ENCODE data around the gene ATXN7L3.

The ATXN7L3 gene

DNA sequence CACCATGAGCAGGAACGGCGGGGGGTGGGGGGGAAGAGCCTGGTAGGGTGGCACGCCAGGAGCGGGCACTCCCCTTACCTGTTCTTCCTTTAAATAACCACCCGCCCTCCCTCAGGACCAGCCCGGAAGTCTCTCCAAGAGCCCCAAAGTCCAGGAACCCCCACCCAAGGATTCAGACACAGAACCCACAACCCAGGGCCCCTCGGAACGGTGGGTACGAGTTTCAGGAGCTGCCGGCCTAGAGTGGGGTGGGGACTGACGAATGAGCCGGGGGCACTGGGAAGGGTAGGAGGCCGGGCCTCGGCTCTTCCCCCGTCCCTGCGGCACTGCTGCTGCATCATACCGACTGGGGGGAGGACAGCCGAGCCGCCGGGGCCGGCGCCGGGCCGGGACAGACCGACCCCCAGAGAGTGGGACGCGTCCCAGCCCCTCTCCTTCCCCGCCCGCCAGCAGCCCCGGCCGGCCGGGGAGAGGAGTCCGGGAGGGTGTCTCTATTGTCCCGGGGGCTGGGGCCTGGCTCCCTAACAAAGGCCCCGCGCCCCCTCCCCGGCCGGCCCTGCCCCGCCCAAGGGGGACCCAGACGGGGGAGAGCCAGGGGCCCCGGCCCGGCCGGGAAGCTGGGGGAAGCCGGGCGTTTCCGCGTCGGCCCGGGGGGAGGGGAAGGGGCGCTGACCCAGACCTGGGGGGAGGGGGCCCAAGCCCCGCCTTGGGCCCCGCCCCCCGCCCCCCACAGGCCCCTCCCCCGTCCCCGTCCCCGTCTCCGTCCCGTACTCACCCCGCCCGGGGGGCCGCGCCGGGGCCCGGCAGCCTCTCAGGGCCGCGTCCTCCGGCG, 747 bp downstream of the ATXN7L3 start:
- peak; percentile 52 for DNase-seq

DNA sequence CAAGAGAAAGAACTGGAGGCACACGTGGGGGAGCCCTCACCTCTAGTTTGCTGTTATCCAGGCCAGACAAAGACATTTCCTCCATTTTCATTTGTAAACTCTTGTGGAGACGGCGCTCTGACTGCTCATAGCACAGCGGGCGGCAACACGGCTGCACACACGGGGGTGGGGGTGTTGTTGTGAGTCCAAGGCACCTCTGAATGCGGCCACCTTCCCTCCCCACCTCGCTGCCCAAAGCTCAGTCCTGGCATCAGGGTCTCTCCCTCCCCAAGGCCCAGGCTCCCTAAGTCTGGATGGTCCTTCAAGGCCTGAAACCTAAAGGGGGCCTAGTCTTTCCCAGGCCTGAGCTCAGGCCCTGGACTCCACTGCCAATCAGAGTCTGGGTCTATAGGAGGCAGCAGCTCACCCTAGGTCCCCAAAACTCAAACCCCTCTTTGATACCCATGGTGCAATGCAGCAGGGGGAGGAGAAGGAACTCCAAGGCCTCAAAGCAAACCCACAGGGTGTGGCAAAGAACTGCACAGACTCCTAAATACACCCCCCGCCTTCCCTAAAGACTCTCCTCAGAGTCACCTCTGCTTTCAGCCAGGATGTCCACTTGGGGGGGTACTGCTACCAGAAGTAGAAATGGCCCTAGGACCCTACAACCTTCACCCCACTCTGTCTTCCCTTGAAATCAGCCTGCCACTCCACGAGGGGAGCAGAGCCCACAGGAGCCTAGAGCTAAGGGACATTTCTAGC, 1.5 kb downstream of the ATXN7L3 start:
- no peak for DNase-seq

DNA sequence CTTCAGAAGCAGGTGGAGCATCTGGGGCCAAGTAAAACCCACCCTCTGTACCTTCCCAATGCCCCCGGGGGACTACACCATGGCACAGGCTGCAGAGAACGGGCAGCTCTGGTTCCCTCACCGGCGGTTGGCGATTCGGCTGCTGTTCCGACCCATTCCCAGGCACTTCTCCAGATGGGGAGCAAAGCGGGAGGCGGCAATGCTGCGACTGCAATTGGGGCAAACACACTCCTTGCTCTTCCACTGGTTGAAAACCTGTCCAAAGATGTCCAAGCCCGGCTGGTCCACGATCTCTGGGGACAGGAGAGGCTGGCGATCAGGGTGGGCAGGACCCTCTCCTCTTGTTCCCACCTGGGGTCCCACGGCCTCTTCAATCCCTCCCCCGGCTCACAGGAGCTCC, 2.6 kb downstream of the ATXN7L3 start:
- no peak for DNase-seq

DNA sequence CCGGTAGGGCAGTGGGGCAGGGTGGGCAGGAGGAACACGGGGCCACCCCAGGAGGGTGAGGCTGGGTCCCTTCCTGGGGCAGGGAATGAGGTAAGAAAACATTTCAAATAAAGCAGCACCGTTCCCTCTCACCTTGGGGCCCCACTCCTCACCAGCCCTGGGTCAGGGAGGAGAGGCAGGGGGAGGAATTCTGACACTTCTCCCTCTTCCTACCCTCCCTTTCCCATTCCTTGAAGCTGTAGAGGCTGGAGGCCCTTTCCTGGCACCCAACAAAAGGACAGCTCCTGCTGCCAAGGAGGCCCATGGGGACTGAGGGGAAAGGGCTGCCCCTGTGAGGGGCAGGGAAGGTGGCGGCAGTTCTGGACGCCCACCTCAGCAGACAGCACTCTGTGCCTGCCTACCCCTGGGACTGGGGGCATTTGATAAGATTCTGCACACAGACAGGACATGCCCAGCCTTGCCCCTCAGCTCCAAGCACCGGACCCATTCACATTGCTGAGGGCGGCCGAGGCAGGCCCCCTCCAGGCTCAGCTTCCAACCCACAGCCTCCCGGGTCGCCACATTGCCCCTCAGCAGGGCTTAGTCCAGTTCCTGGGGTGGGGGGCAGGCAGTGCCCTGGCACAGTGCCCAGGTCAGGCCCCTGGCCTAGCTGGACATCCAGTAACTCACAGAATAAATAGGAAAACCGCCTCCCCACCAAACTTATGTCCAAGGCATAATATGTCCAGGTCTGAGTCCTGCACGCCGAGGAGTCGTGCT, 6.2 kb downstream of the ATXN7L3 start:
- DNase-seq, result no peak

DNA sequence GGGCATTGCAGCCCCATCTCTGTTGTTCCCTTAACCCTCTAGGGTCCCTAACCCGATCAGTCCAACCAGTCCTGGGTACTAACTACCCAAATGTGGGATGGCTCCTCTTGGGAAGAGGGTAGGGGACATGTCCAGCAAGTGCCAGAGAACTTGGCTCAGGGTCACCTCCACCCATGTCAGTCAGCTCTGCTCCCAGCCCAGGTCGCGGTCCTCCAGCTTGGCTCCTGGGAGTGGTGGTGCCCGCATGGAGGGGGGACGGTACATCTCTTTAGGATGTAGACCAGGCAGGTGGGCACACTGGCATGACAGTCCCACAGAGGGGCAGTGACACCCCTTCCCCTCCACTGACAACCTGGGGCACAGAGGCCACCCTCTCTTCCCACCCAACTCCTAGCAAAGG, 6.9 kb downstream of the ATXN7L3 start:
- DNase-seq, result no peak

DNA sequence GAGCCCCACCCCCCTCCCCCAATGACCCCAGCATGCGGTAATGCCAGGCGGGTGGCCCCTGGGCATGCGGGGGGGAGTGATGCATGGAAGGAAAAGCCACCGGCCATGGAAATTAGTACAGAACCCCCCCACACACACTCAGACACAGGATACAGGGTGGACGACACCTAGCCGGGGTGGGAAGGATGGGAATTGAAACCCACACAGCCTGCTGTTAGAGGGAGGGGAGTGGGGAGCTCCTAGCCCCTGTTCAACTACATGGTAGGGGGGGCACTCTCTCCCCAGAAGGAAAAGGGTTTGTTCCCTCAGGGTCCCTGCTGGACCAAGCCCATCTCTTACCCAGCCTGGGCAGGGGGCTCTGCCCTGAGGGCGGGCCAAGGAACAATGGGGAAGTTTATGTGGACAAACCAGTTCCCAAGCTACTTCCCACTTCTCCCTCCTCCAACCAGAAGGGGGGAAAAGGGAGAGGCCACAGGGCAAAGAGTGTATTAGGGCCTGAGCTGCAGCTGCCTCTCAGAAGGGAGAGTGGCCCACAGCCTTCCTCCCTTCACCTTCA, 7.7 kb downstream of the ATXN7L3 start:
- no peak for DNase-seq

DNA sequence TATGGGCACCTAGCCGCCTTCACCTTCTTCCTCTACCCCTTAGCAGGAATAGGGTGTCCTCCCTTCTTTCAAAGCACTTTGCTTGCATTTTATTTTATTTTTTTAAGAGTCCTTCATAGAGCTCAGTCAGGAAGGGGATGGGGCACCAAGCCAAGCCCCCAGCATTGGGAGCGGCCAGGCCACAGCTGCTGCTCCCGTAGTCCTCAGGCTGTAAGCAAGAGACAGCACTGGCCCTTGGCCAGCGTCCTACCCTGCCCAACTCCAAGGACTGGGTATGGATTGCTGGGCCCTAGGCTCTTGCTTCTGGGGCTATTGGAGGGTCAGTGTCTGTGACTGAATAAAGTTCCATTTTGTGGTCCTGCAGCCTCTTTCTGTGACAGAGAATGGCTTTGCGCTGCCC, 8.3 kb downstream of the ATXN7L3 start:
- DNase-seq, result no peak

DNA sequence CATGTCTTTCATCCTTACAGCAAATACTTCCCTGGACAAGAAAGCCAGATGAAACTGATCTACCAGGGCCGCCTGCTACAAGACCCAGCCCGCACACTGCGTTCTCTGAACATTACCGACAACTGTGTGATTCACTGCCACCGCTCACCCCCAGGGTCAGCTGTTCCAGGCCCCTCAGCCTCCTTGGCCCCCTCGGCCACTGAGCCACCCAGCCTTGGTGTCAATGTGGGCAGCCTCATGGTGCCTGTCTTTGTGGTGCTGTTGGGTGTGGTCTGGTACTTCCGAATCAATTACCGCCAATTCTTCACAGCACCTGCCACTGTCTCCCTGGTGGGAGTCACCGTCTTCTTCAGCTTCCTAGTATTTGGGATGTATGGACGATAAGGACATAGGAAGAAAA, 9.2 kb downstream of the ATXN7L3 start:
- no peak for DNase-seq

DNA sequence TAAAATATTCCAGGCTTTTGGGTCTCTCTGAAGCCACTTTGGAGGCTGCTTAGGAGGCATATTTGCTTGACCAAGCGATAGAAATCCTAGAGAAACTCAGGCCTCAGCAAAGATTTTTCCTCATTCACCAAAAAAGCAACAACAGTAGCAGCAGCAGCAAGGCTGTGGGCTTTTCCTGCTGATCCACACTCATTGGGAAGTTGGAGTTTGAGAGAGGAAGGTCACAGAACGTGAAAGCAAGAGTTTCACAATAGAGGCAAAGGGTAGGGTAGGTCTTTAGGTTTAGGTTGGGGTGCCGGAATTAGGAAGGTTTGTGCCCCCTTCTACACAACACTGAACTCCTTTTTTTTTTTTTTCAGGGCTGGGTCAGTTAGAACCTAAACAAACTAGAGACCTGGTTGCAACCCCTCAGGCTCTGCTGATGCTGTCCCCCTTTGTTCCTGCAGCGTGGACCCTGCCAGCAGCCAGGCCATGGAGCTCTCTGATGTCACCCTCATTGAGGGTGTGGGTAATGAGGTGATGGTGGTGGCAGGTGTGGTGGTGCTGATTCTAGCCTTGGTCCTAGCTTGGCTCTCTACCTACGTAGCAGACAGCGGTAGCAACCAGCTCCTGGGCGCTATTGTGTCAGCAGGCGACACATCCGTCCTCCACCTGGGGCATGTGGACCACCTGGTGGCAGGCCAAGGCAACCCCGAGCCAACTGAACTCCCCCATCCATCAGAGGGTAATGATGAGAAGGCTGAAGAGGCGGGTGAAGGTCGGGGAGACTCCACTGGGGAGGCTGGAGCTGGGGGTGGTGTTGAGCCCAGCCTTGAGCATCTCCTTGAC, 10.9 kb downstream of the ATXN7L3 start:
- DNase-seq, result no peak

DNA sequence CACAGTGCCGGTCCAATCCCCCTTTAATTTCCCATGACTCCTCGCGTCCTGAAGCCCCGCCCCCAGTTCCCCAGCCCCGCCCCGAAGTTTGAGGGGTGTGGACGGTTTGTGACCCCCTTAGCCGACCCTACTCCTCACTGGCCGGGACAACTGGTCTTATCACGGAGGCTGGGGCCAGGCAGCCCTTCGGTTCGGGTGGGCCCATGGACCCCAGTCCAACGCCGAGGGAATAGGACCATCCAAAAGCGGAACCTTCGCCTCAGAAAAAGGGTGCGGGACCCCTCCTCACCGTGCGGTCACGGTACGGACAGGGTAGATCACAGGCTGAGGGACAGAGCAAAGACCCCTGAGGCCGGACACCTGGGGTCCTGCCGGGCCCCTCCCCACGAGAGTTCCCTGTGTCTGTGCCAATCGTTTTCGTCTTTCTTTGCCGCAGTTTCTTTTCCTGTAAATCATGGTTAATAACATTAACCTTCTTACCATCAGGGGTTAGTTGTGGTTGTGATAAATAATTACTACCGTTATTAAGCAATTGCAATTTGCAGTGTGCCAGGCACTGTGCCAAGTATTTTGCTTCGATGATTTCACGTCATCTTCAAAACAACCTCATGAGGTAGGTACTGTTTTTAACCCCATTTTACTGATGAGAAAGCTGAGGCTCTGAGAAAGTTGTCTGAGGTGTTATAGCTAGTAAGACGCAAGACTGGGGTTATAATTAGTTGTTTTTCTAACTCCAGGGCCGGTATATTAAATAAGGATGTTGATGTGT, 12.4 kb downstream of the ATXN7L3 start:
- DNase-seq, result peak; percentile 81

DNA sequence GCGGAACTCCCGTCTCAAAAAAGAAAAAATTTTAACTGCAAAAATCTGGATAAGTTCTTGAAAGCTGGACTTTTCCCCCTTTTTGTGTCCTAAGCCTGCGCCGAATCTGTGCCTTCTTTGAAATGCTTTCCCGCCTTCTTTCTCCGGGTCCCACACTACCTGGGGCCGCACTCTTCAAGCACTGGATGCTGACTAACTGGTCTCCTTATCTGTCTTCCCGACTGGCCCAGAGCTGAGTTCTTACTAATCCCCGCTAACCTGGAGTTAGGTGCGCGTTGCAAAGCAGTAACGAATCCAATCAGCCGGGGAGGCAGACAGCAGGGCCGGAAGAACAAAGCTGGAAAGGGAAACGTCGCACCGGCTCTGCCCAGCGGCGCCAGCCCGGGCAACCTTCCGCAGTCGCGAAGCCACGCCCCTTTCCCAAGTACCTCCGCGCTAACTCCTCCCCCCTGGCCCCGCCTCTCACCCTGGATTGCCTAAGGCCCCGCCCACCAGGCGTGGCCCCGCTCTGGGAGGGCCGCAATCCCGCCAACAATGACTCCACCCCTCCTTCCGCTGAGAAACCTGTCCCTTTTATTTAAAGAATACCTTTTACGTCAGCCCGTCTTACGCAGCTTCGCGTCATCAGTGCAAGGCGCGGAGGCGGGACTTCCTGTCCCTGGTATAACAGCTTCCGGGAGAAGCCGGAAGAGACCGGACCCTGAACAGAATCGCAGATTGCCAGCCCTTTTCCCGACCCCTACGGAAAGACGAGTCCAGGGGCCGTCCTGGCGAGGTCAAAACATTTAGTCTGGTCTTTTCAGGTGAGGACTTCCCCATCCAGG, 13.2 kb downstream of the ATXN7L3 start, which contains the start of gene TMUB2:
Gene TMUB2 (plus strand): TSS at position 666 of the 824 bp plus-strand sequence. CDS start 737 bp downstream, outside the sequence.
- peak; percentile 100 for DNase-seq

DNA sequence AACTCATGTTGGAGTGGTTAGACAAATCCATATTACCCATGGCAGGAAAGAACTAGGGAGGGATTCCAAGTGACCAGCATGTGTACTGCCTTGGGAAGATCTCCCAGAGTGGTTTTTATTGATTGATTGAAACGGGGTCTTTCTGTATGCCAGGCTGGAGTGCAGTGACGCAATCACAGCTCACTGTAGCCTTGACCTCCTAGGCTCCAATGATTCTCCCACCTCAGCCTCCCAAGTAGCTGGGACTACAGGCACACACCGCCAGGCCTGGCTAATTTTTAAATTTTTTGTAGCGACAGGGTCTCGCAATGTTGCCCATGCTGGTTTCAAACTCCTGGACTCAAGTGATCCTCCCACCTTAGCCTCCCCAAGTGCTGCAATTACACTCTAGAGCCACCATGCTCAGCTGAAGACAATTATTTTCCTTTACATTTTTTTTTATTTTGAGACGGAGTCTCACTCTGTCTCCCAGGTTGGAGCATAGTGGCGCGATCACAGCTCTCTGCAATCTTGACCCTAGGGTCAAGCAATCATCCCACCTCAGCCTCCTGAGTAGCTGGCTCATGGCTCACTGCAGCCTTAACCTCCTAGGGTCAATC, 15.4 kb downstream of the ATXN7L3 start:
- DNase-seq, result no peak

DNA sequence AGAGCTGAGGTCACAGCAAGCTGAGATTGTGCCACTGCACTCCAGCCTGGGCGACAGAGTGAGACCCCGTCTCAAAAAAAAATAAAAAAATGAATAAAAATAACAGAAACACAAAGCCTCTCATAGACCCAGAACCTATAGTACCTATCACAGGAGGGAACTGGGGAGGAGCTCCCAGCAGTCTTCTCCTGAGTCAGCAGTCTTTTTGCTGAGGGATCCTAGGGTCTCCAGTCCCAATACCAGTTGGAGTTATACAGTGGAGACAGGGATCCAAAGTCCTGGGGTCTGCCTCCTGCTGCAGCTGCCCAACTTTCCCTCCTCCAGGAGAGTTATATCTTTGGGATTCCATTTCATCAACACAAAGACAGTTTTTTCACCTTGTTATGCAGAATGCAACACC, 16.7 kb downstream of the ATXN7L3 start:
- no peak for DNase-seq

DNA sequence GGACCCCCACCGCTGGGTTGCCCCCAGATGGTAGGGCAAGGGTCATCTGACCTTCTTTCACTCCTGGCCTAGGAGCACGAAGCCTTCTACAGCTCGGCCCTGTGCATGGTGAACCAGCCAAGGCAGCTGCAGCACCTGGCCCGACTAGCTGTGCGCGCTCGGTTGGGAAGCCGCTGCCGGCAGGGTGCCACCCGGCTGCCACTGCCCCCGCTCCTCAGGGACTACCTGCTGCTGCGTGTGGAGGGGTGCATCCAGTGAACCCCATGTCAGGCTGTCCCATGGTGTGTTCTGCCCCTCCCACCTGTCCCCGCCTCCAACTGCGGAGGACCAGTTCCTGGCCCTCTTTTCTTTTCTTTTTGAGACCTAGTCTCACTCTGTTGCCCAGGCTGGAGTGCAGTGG, 21.6 kb downstream of the ATXN7L3 start:
- no peak for DNase-seq

DNA sequence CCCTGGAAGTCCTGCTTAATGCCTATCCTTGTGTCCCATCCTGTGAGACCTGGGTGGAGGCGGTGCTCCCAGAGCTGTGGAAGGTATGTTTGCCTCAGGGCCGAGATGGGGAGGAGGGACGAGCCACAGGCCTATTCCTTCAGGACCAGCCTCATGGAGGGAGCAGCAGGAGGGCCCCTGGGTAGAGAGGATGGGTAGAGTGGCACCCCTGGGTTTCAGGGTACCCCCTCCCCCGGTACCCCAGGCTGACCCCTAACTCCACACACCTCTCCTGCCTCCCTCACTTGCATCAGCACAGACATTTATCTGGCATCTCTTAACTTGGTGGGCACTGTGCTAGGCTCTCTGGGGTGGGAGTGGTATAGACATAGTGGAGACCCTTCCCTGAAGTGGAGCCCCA, 22.0 kb downstream of the ATXN7L3 start:
- no peak for DNase-seq

DNA sequence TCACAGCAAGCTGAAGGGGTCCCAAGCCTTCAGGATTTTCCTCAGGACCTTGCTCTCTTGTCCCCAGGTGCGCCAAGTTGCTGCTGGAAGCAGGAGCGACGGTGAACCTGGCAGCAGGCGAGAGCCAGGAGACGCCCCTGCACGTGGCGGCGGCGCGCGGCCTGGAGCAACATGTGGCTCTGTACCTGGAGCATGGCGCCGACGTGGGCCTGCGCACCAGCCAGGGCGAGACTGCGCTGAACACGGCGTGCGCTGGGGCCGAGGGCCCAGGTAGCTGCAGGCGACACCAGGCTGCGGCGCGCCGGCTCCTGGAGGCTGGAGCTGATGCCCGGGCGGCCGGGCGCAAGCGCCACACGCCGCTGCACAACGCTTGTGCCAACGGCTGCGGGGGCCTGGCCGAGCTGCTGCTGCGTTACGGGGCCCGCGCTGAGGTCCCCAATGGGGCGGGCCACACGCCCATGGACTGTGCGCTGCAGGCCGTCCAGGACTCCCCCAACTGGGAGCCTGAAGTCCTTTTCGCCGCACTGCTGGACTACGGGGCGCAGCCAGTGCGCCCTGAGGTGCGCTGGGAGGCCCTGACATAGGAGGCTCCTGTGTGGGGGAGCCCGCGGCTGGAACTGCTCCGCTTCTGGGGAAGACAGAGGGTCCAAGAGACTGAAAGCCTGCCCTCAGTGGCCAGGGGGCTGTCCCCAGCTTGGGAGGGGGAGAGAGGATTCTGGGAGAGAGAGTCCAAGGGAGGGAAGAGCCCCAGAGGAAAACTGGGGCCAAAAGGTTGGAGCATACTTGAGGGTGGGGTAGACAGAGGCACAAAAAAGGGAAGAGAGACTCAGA, 22.8 kb downstream of the ATXN7L3 start:
- DNase-seq, result no peak

DNA sequence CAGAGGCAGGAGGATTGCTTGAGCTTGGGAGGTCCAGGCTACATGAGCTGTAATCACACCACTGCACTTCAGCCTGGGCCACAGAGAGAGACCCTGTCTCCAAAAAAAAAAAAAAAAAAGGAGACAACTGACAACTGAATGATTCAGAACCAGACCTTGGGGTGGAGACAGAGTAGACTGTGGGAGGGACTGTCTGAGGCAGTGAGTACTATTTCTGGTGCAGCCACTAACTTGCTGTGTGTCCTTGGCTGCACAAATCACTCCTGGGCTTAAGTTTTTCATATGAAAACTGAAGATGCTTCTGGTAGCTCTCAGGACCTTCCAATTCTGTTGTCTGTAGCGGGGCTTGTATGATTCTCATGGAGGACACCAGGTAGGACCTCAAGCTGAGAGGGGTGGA, 23.4 kb downstream of the ATXN7L3 start:
- DNase-seq, result no peak

DNA sequence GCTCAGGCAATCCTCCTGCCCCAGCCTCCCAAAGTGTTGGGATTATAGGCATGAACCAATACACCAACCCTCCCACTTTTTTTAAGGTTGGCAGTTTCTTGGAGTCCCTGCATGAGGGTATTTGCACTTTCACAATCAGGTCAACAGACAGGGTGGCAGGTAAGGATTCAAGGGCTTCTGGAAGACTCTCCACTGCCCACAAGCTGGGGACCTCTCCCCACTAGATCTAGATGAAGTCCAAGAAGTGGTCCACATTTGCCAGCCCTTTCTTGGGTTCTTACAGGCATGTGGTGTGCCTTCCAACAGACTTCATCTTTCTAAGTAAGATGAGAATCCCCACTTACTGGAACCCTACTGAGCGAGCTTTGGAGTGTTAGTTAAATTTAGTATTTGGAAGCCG, 25.3 kb downstream of the ATXN7L3 start:
- no peak for DNase-seq

DNA sequence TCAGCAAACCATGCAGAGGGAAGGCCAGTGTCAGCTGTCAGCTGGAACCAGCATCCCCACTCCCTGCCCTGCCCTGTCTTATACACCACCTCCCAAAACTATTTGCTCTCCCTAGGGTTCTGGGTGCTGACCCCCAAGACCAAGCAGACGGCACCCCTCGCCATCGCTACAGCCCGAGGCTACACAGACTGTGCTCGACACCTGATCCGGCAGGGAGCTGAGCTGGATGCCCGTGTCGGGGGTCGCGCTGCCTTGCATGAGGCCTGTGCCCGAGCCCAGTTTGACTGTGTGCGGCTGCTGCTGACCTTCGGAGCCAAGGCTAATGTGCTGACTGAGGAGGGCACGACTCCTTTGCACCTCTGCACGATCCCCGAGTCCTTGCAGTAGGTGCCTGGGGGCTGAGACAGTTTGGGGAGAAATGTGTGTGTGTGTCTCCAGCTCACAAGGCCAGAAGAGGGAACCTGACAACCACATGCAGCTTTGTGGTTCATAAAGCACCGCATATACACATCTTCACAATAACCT, 27.7 kb downstream of the ATXN7L3 start:
- DNase-seq, result no peak

Data from NCI-H1436 (cell line).